HCT116 (cell line): ENCODE measurements around the gene MAP3K21. TPM values are rescaled to one million over a fixed set of nuclear protein-coding genes. Genes with fewer than 3 reads are reported as not detected.

Experiments used
- ATAC-seq: fragments of 200-7000 bp; cut with Tn5 transposase; 2 replicates; pipeline ENCODE4 v1.9.1; 2020; ENCODE audit warnings: mild to moderate bottlenecking, moderate library complexity
- BruUV-seq: library from RNA; stranded (reverse); fragments of 400-500 nt; replicated peaks from 2 replicates; lab custom pipeline; 2021; lab: Mats Ljungman, UMichigan
- CTCF ChIA-PET: fragments of 300-600 bp; sonication (Branson Sonifier 250); formaldehyde crosslinking; loops from one replicate; lab custom pipeline; 2021; ENCODE audit warnings: antibody characterized with exemption; lab: Charles Lee
- POLR2A ChIA-PET: fragments of 300-600, 350-600 bp; sonication (Branson Sonifier 250); formaldehyde crosslinking; loops from one replicate; lab custom pipeline; 2021; ENCODE audit warnings: antibody characterized with exemption; lab: Charles Lee
- RAD21 ChIA-PET, 2 experiments: fragments of 300-600 bp; sonication (Branson Sonifier 250); formaldehyde crosslinking; loops; one replicate each; lab custom pipeline; 2023; ENCODE audit warnings: low total read pairs in 2 of 2; ENCODE audit not compliant: uncharacterized antibody in 2 of 2, unreplicated experiment in 2 of 2, low non-redundant PET in 1 of 2; lab: Charles Lee
- DNase-seq: peaks from one replicate; pipeline ENCODE4 v3.0.0-alpha.2; 2010; ENCODE audit warnings: low read depth, low spot score
- H2AFZ ChIP-seq: fragments of 200-600 bp; shearing (Covaris generic), sonication (generic); 2 replicates; pipeline ENCODE4 v1.6.1; 2017; ENCODE audit warnings: low read depth, mixed run types, mixed read lengths, antibody characterized with exemption, low read length; ENCODE audit not compliant: poor library complexity, severe bottlenecking
- H3K27ac ChIP-seq: 2 replicates; pipeline ENCODE4 v1.5.1; 2012; ENCODE audit warnings: low read depth, low read length
- H3K27me3 ChIP-seq: fragments of 200-600 bp; sonication (generic); 2 replicates; pipeline ENCODE4 v1.6.1; 2016; ENCODE audit warnings: mixed run types, low read length, mixed read lengths; ENCODE audit not compliant: insufficient read depth
- H3K36me3 ChIP-seq, 2 experiments: fragments of 200-500 bp in 1 of 2; fragments of 200-600 bp in 1 of 2; sonication (Bioruptor generic) in 1 of 2; sonication (generic) in 1 of 2; 2 replicates each; pipeline versions ENCODE4 v1.5.1 to v1.6.1; 2014 to 2016; ENCODE audit warnings: low read length in 2 of 2, inconsistent platforms in 1 of 2, mixed read lengths in 1 of 2, mixed run types in 1 of 2; ENCODE audit not compliant: insufficient read depth in 2 of 2, control insufficient read depth in 1 of 2
- H3K4me1 ChIP-seq, 2 experiments: fragments of 200-600 bp in 1 of 2; sonication (generic) in 1 of 2; 2 replicates each; pipeline versions ENCODE4 v1.5.1 to v1.6.1; 2012 to 2017; ENCODE audit warnings: low read length in 2 of 2, inconsistent platforms in 1 of 2, mild to moderate bottlenecking in 1 of 2, mixed read lengths in 1 of 2, mixed run types in 1 of 2, moderate library complexity in 1 of 2; ENCODE audit not compliant: insufficient read depth in 2 of 2, control insufficient read depth in 1 of 2
- H3K4me2 ChIP-seq: fragments of 200-600 bp; sonication (generic); 2 replicates; pipeline ENCODE4 v1.6.1; 2017; ENCODE audit warnings: mixed run types, low read length, mixed read lengths
- H3K4me3 ChIP-seq, 2 experiments: fragments of 200-600 bp in 1 of 2; sonication (generic) in 1 of 2; replicated peaks in 1 of 2; 2 replicates each; pipeline ENCODE4 v1.5.1; 2011 to 2016; ENCODE audit warnings: low read length in 2 of 2, control low read depth in 1 of 2, low read depth in 1 of 2, mild to moderate bottlenecking in 1 of 2, mixed read lengths in 1 of 2, mixed run types in 1 of 2
- H3K79me2 ChIP-seq: fragments of 200-600 bp; sonication (generic); 2 replicates; pipeline ENCODE4 v1.6.1; 2017; ENCODE audit warnings: mild to moderate bottlenecking, mixed run types, low read length, moderate library complexity, mixed read lengths; ENCODE audit not compliant: insufficient read depth
- H3K9ac ChIP-seq: fragments of 200-600 bp; sonication (generic); 2 replicates; pipeline ENCODE4 v1.6.1; 2016; ENCODE audit warnings: low read length, mixed read lengths
- H3K9me2 ChIP-seq: fragments of 200-600 bp; sonication (generic), shearing (Covaris generic); 2 replicates; pipeline ENCODE4 v1.6.1; 2017; ENCODE audit warnings: mixed run types, mild to moderate bottlenecking, moderate library complexity; ENCODE audit not compliant: insufficient read depth
- H3K9me3 ChIP-seq, 2 experiments: fragments of 200-500 bp in 1 of 2; fragments of 200-600 bp in 1 of 2; sonication (Bioruptor generic) in 1 of 2; sonication (generic) in 1 of 2; 2 replicates each; pipeline ENCODE4 v1.6.1; 2014 to 2017; ENCODE audit warnings: low read length in 2 of 2, mixed read lengths in 2 of 2, inconsistent platforms in 1 of 2, low read depth in 1 of 2, mild to moderate bottlenecking in 1 of 2, mixed run types in 1 of 2, moderate library complexity in 1 of 2; ENCODE audit not compliant: control insufficient read depth in 1 of 2, insufficient read depth in 1 of 2
- H4K20me1 ChIP-seq: fragments of 200-600 bp; sonication (generic), shearing (Covaris generic); 2 replicates; pipeline ENCODE4 v1.6.1; 2017; ENCODE audit warnings: mixed run types, mild to moderate bottlenecking, moderate library complexity; ENCODE audit not compliant: insufficient read depth
- ATF3 ChIP-seq: IDR thresholded peaks from 2 replicates; pipeline ENCODE4 v1.6.1; 2012
- CTCF ChIP-seq, 3 experiments: fragments of 200-600 bp in 1 of 3; sonication (generic) in 1 of 3; IDR thresholded peaks in 2 of 3; conservative IDR thresholded peaks in 1 of 3; 2 replicates each; pipeline ENCODE4 v1.5.1; 2012 to 2017; ENCODE audit warnings: low read depth in 2 of 3, low read length in 2 of 3, antibody characterized with exemption in 1 of 3, borderline replicate concordance in 1 of 3, control low read depth in 1 of 3, mild to moderate bottlenecking in 1 of 3, mixed read lengths in 1 of 3, mixed run types in 1 of 3, moderate library complexity in 1 of 3; ENCODE audit not compliant: insufficient read depth in 1 of 3
- EGR1 ChIP-seq: IDR thresholded peaks from 2 replicates; pipeline ENCODE4 v1.6.1; 2012; ENCODE audit warnings: low read depth
- ELF1 ChIP-seq: IDR thresholded peaks from 2 replicates; pipeline ENCODE4 v1.6.1; 2012; ENCODE audit warnings: low read depth, borderline replicate concordance
- EZH2phosphoT487 ChIP-seq: fragments of 200-600 bp; IDR thresholded peaks from 2 replicates; pipeline ENCODE4 v1.6.1; 2018; ENCODE audit warnings: antibody characterized with exemption, borderline replicate concordance
- FOSL1 ChIP-seq: IDR thresholded peaks from 2 replicates; pipeline ENCODE4 v1.6.1; 2012; ENCODE audit warnings: low read depth
- MAX ChIP-seq: IDR thresholded peaks from 2 replicates; pipeline ENCODE4 v1.6.1; 2012
- POLR2A ChIP-seq: IDR thresholded peaks from 2 replicates; pipeline ENCODE4 v1.7.0; 2011; ENCODE audit warnings: borderline replicate concordance; ENCODE audit not compliant: insufficient read depth, insufficient read length; ENCODE audit errors: extremely low read depth
- RAD21 ChIP-seq: IDR thresholded peaks from 2 replicates; pipeline ENCODE4 v1.6.1; 2012; ENCODE audit warnings: low read depth, mild to moderate bottlenecking
- REST ChIP-seq: IDR thresholded peaks from 2 replicates; pipeline ENCODE4 v1.6.1; 2012; ENCODE audit warnings: low read depth
- TCF7L2 ChIP-seq: IDR thresholded peaks from 2 replicates; pipeline ENCODE4 v1.7.0; 2011; ENCODE audit warnings: borderline replicate concordance, inconsistent platforms; ENCODE audit not compliant: insufficient read depth, insufficient read length; ENCODE audit errors: extremely low read depth
- ZBTB33 ChIP-seq: IDR thresholded peaks from 2 replicates; pipeline ENCODE4 v1.6.1; 2011; ENCODE audit warnings: mild to moderate bottlenecking, low read length, moderate library complexity; ENCODE audit not compliant: insufficient replicate concordance; ENCODE audit errors: extremely low read depth
- intact Hi-C: fragments of 100-400 bp; cut with micrococcal nuclease; formaldehyde crosslinking; loops from 2 replicates; pipeline ENCODE4 v1.10.0; 2022
- total RNA-seq: library from RNA; stranded (reverse); gene quantifications from one replicate; pipeline ENCODE4 v1.2.1, GENCODE V29; 2021; ENCODE audit not compliant: unreplicated experiment

MAP3K21 gene
- total RNA-seq, 1 experiment from 2014 or later, result 19.1 TPM

GRCh38 chr1:233304489-233305102 is 22.9 kb upstream of the MAP3K21 start:
- BruUV-seq, result no TSS peak
- intact Hi-C loops, result loop anchor here (2.0 to 10.0 kb wide), 9 partner anchors 63 to 1010 kb away; no protein-coding TSS in a partner anchor
- Histone ChIP-seq H3K4me3 (no peak overlapping the region), H4K20me1 (no peaks in the 10 kb centered on the region), H3K9ac (no peak overlapping the region), H3K4me2 (peak overlapping the region; percentile 7; the same call in 1 of the 2 replicates), H3K9me2 (no peaks in the 10 kb centered on the region), H3K79me2 (no peaks in the 10 kb centered on the region), H3K27ac (no peak overlapping the region), H3K9me3 (no peaks in the 10 kb centered on the region), H3K4me1 (no peaks in the 10 kb centered on the region), H3K36me3 (no peaks in the 10 kb centered on the region), H3K27me3 (no peaks in the 10 kb centered on the region), H2AFZ (peak overlapping the region; percentile 97)
- ChIA-PET POLR2A (no interaction called here), CTCF (interaction anchor here (1.1 to 1.6 kb wide), 5 partner anchors 78 to 1006 kb away, joined by 3 to 7 read pairs (median 3); no protein-coding TSS in a partner anchor), RAD21 (no interaction called here)
- no peak for DNase-seq
- ATAC-seq, result peak; percentile 80
- TF ChIP-seq REST, result no peak
- no peak for TF ChIP-seq EGR1
- TF ChIP-seq MAX, result 0 out of 2 replicates have a peak, but pooled peaks have one; percentile 16
- TF ChIP-seq CTCF (IDR thresholded peaks at IDR 0.05 in 2 of 3, conservative IDR thresholded peaks at IDR 0.05 in 1 of 3; ENCODE audit: borderline replicate concordance in 1 of 3, insufficient read depth in 1 of 3, low read depth in 2 of 3, low read length in 2 of 3), result peak; percentile 68 to 83 (median 69); a peak in 5 of 6 replicates
- peak; percentile 91 for TF ChIP-seq RAD21
- TF ChIP-seq EZH2phosphoT487, result no peak
- no peak for TF ChIP-seq ATF3
- TF ChIP-seq FOSL1, result no peak
- TF ChIP-seq ZBTB33, result no peak
- no peak for TF ChIP-seq TCF7L2
- no peak for TF ChIP-seq POLR2A
- TF ChIP-seq ELF1, result no peak
